ENCODE measurements around the gene GABRR2. TPM values are rescaled to one million over a fixed set of nuclear protein-coding genes. Genes with fewer than 3 reads are reported as not detected.

The GABRR2 gene
- polyA plus RNA-seq, 1 donor from 2014 or later: 0.31 TPM

DNA sequence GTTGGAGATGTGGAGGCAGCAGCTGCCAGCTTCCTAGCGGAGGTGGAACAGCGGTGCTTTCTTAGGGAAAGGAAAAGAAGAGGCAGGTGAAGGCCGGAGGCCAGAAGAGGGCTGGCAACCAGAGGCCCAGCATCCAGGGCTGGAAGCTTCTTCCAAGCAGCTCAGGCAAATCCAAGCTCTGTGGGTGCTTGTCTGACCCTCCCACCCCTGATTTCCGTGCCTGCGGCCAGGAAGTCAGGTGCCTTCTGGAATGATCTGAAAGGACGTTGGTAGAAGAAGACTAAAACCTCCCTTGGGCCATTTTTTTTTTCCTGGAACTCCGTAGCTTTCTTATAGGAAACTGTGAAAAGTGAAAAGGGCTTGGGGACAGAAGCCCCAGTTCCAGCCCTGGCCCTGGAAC is 64.9 kb downstream of the GABRR2 start:
- H3K9ac ChIP-seq (ENCODE audit: low read length): no peak overlapping the region
- no peaks in the 10 kb centered on the region for H3K79me2 ChIP-seq (replicated peaks; ENCODE audit: insufficient read depth, low read length)
- TF ChIP-seq EP300 (conservative IDR thresholded peaks at IDR 0.05; ENCODE audit: poor library complexity, severe bottlenecking): no peak
- no peak for TF ChIP-seq MXI1 (conservative IDR thresholded peaks at IDR 0.05; ENCODE audit: poor library complexity, severe bottlenecking)
- TF ChIP-seq SMC3 (conservative IDR thresholded peaks at IDR 0.05; ENCODE audit: poor library complexity): no peak
- TF ChIP-seq, protein P1, sequence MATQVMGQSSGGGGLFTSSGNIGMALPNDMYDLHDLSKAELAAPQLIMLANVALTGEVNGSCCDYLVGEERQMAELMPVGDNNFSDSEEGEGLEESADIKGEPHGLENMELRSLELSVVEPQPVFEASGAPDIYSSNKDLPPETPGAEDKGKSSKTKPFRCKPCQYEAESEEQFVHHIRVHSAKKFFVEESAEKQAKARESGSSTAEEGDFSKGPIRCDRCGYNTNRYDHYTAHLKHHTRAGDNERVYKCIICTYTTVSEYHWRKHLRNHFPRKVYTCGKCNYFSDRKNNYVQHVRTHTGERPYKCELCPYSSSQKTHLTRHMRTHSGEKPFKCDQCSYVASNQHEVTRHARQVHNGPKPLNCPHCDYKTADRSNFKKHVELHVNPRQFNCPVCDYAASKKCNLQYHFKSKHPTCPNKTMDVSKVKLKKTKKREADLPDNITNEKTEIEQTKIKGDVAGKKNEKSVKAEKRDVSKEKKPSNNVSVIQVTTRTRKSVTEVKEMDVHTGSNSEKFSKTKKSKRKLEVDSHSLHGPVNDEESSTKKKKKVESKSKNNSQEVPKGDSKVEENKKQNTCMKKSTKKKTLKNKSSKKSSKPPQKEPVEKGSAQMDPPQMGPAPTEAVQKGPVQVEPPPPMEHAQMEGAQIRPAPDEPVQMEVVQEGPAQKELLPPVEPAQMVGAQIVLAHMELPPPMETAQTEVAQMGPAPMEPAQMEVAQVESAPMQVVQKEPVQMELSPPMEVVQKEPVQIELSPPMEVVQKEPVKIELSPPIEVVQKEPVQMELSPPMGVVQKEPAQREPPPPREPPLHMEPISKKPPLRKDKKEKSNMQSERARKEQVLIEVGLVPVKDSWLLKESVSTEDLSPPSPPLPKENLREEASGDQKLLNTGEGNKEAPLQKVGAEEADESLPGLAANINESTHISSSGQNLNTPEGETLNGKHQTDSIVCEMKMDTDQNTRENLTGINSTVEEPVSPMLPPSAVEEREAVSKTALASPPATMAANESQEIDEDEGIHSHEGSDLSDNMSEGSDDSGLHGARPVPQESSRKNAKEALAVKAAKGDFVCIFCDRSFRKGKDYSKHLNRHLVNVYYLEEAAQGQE (IDR thresholded peaks at IDR 0.05; ENCODE audit: borderline replicate concordance): no peak
- no peak for TF ChIP-seq POLR2AphosphoS5 (IDR thresholded peaks at IDR 0.05)
- TF ChIP-seq, protein P2, sequence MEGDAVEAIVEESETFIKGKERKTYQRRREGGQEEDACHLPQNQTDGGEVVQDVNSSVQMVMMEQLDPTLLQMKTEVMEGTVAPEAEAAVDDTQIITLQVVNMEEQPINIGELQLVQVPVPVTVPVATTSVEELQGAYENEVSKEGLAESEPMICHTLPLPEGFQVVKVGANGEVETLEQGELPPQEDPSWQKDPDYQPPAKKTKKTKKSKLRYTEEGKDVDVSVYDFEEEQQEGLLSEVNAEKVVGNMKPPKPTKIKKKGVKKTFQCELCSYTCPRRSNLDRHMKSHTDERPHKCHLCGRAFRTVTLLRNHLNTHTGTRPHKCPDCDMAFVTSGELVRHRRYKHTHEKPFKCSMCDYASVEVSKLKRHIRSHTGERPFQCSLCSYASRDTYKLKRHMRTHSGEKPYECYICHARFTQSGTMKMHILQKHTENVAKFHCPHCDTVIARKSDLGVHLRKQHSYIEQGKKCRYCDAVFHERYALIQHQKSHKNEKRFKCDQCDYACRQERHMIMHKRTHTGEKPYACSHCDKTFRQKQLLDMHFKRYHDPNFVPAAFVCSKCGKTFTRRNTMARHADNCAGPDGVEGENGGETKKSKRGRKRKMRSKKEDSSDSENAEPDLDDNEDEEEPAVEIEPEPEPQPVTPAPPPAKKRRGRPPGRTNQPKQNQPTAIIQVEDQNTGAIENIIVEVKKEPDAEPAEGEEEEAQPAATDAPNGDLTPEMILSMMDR (IDR thresholded peaks at IDR 0.05; ENCODE audit: poor library complexity, severe bottlenecking): no peak
- TF ChIP-seq RAD21 (conservative IDR thresholded peaks at IDR 0.05): no peak
- no peak for TF ChIP-seq TAF1 (IDR thresholded peaks at IDR 0.05; ENCODE audit: low read depth)
- H3K9me3 ChIP-seq (ENCODE audit: low read length): no peaks in the 10 kb centered on the region
- no peaks in the 10 kb centered on the region for H3K9me2 ChIP-seq (ENCODE audit: insufficient read depth, low read length)
- H3F3A ChIP-seq (ENCODE audit: insufficient read depth, low read length, poor library complexity, severe bottlenecking): no peaks in the 10 kb centered on the region
- H3K4me2 ChIP-seq (ENCODE audit: low read length): no peak overlapping the region
- H3K4me3 ChIP-seq (ENCODE audit: low read length): no peak overlapping the region
- H3K36me3 ChIP-seq (ENCODE audit: insufficient read depth, low read length): no peaks in the 10 kb centered on the region
- H4K20me1 ChIP-seq (ENCODE audit: insufficient read depth): no peaks in the 10 kb centered on the region
- H2AFZ ChIP-seq (ENCODE audit: low read depth, low read length): no peak overlapping the region
- H3K27me3 ChIP-seq (ENCODE audit: insufficient read depth, low read depth, low read length): no peaks in the 10 kb centered on the region
- H3K27ac ChIP-seq (ENCODE audit: low read length): no peak overlapping the region

DNA sequence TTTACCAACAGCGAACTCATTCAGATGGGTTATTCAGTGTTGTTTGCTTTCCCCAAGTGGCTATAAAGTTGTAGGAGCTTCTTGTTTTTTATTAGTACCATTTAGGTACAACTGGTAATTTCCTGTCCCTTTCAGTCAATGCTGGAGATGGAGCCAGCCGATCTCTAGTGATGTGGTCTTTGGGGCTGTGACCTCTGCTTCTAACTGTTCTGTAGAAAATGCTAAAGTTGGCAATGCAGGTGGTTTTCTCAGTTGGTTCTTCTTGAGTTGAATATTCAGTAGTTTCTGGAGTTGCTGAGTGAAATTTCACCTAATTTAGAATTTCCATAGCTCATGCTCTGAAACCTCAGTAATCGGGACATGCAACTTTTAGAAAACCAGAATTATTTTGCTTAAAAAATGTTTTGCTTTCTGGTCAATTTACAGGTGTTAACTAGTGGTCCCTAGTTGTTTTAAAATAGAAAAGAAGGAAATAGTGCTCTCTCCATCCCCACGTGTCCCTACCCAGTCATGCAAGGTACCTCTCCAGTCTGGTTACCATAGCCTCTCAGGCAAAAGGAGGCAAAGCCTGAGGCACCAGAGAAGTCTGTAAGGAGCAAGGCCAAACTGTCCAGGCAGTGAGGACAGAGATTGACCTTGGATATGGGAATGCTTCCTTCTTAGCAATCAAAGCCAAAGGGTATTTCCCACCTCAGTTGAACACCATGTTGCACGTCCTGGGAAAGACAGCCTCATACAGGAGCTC is 70.7 kb downstream of the GABRR2 start:
- Histone ChIP-seq H3K4me3 (ENCODE audit: low read length) (no peak overlapping the region), H3F3A (ENCODE audit: insufficient read depth, low read length, poor library complexity, severe bottlenecking) (no peaks in the 10 kb centered on the region), H2AFZ (ENCODE audit: low read depth, low read length) (no peak overlapping the region), H3K36me3 (ENCODE audit: insufficient read depth, low read length) (no peaks in the 10 kb centered on the region), H3K9me3 (ENCODE audit: low read length) (no peaks in the 10 kb centered on the region), H3K27me3 (ENCODE audit: insufficient read depth, low read depth, low read length) (no peaks in the 10 kb centered on the region), H3K9me2 (ENCODE audit: insufficient read depth, low read length) (no peaks in the 10 kb centered on the region), H3K27ac (ENCODE audit: low read length) (no peak overlapping the region), H3K9ac (ENCODE audit: low read length) (no peak overlapping the region), H3K79me2 (replicated peaks; ENCODE audit: insufficient read depth, low read length) (no peaks in the 10 kb centered on the region), H3K4me2 (ENCODE audit: low read length) (no peak overlapping the region), H4K20me1 (ENCODE audit: insufficient read depth) (no peaks in the 10 kb centered on the region)
- TF ChIP-seq SMC3 (conservative IDR thresholded peaks at IDR 0.05; ENCODE audit: poor library complexity) (no peak), TAF1 (IDR thresholded peaks at IDR 0.05; ENCODE audit: low read depth) (no peak), POLR2AphosphoS5 (IDR thresholded peaks at IDR 0.05) (no peak), RAD21 (conservative IDR thresholded peaks at IDR 0.05) (no peak), EZH2 (IDR thresholded peaks at IDR 0.05; ENCODE audit: borderline replicate concordance, insufficient read depth, low read length, poor library complexity, severe bottlenecking) (no peak), MXI1 (conservative IDR thresholded peaks at IDR 0.05; ENCODE audit: poor library complexity, severe bottlenecking) (no peak), EP300 (conservative IDR thresholded peaks at IDR 0.05; ENCODE audit: poor library complexity, severe bottlenecking) (no peak)
- TF ChIP-seq, protein P1 (IDR thresholded peaks at IDR 0.05; ENCODE audit: borderline replicate concordance): no peak
- TF ChIP-seq, protein P2 (IDR thresholded peaks at IDR 0.05; ENCODE audit: poor library complexity, severe bottlenecking): no peak
